HepG2 (cell line): ENCODE data around the gene PMEL. TPM values are rescaled to one million over a fixed set of nuclear protein-coding genes. Genes with fewer than 3 reads are reported as not detected.

ENCODE experiments used
- ATAC-seq: fragments of 200-7000 bp; cut with Tn5 transposase; 3 replicates; pipeline ENCODE4 v1.9.1; 2020; ENCODE audit warnings: mild to moderate bottlenecking, moderate library complexity
- BruUV-seq: library from RNA; stranded (reverse); fragments of 400-500 nt; replicated peaks from 2 replicates; lab custom pipeline; 2021; lab: Mats Ljungman, UMichigan
- CTCF ChIA-PET: fragments of 300-600 bp; formaldehyde crosslinking; extraction: SDS; loops from one replicate; lab custom pipeline; 2021; ENCODE audit warnings: low total read pairs, inconsistent platforms, low intra/inter-chr PET ratio; lab: Yijun Ruan, JAX
- POLR2A ChIA-PET: fragments of 350-600 bp; sonication (Branson Sonifier 250); formaldehyde crosslinking; loops from one replicate; lab custom pipeline; 2020; ENCODE audit warnings: antibody characterized with exemption, inconsistent platforms; lab: Yijun Ruan, JAX
- DNase-seq: peaks from one replicate; pipeline ENCODE4 v3.0.0-alpha.2; 2015; ENCODE audit warnings: low spot score
- FAIRE-seq: peaks from 3 replicates; lab custom pipeline; 2011; peaks lifted over from hg19 to GRCh38; lab: Jason Lieb, UNC
- H2AFZ ChIP-seq: one replicate; pipeline ENCODE4 v1.6.1; 2011; ENCODE audit warnings: low read length, inconsistent platforms
- H3K27ac ChIP-seq: fragments of 300-600 bp; 3 replicates; pipeline ENCODE4 v1.8.0; 2011; ENCODE audit warnings: mixed run types, mild to moderate bottlenecking, mixed read lengths, low read length, inconsistent platforms; ENCODE audit not compliant: insufficient read depth; ENCODE audit errors: extremely low read length
- H3K27me3 ChIP-seq, 2 experiments: fragments of 200-600 bp in 1 of 2; 2 replicates in 1 of 2; 3 replicates in 1 of 2; pipeline versions ENCODE4 v1.6.0 to v1.8.0; 2011; ENCODE audit warnings: low read length in 2 of 2, mild to moderate bottlenecking in 2 of 2, moderate library complexity in 2 of 2, inconsistent platforms in 1 of 2; ENCODE audit not compliant: insufficient read depth in 2 of 2, control insufficient read depth in 1 of 2
- H3K36me3 ChIP-seq, 2 experiments: fragments of 200-600 bp in 1 of 2; replicated peaks in 1 of 2; 2 replicates in 1 of 2; 3 replicates in 1 of 2; pipeline versions ENCODE4 v1.5.1 to v1.8.0; 2011; ENCODE audit warnings: low read length in 2 of 2, inconsistent platforms in 1 of 2; ENCODE audit not compliant: insufficient read depth in 2 of 2, control insufficient read depth in 1 of 2
- H3K4me1 ChIP-seq: 2 replicates; pipeline ENCODE4 v1.5.1; 2012; ENCODE audit warnings: low read length, inconsistent platforms; ENCODE audit not compliant: insufficient read depth
- H3K4me2 ChIP-seq: 2 replicates; pipeline ENCODE4 v1.6.0; 2011; ENCODE audit warnings: low read depth, low read length, inconsistent platforms
- H3K4me3 ChIP-seq, 3 experiments: fragments of 200-600 bp in 1 of 3; sonication (generic), shearing (Covaris generic) in 1 of 3; replicated peaks in 1 of 3; 2 replicates each; pipeline ENCODE4 v1.5.1; 2011 to 2016; ENCODE audit warnings: low read length in 3 of 3, inconsistent platforms in 2 of 3, low read depth in 2 of 3, mild to moderate bottlenecking in 2 of 3, control low read depth in 1 of 3, mixed read lengths in 1 of 3; ENCODE audit not compliant: insufficient read depth in 1 of 3
- H3K79me2 ChIP-seq: one replicate; pipeline ENCODE4 v1.6.1; 2011; ENCODE audit warnings: low read length, inconsistent platforms; ENCODE audit not compliant: insufficient read depth
- H3K9ac ChIP-seq: 2 replicates; pipeline ENCODE4 v1.6.0; 2011; ENCODE audit warnings: mild to moderate bottlenecking, low read depth, low read length, inconsistent platforms; ENCODE audit not compliant: insufficient read depth
- H3K9me3 ChIP-seq: 2 replicates; pipeline ENCODE4 v1.5.1; 2012; ENCODE audit warnings: mild to moderate bottlenecking, low read length
- H4K20me1 ChIP-seq: 2 replicates; pipeline ENCODE4 v1.6.0; 2011; ENCODE audit warnings: inconsistent platforms, mild to moderate bottlenecking, low read length, moderate library complexity; ENCODE audit not compliant: insufficient read depth
- CEBPG ChIP-seq: IDR thresholded peaks from 2 replicates; pipeline ENCODE4 v1.6.1; 2016
- DMAP1 ChIP-seq: IDR thresholded peaks from 2 replicates; pipeline ENCODE4 v1.6.1; 2016
- ETV6 ChIP-seq: sonication (generic); formaldehyde crosslinking; conservative IDR thresholded peaks from 2 replicates; pipeline ENCODE4 v1.4.0; 2020; ENCODE audit warnings: missing genetic modification reagents
- IKZF1 ChIP-seq: fragments of 450-650 bp; IDR thresholded peaks from 2 replicates; pipeline ENCODE4 v1.7.1; 2016
- JUND ChIP-seq: sonication (generic); formaldehyde crosslinking; IDR thresholded peaks from 2 replicates; pipeline ENCODE4 v1.8.0; 2022; ENCODE audit warnings: mild to moderate bottlenecking, missing genetic modification reagents
- KDM3A ChIP-seq: IDR thresholded peaks from 2 replicates; pipeline ENCODE4 v1.6.1; 2018; ENCODE audit warnings: low read depth, missing compliant biosample characterization
- PLRG1 ChIP-seq: fragments of 450-650 bp; conservative IDR thresholded peaks from 2 replicates; pipeline ENCODE4 v1.6.1; 2016
- U2AF1 ChIP-seq: fragments of 200-400 bp; formaldehyde crosslinking; optimal IDR thresholded peaks from 2 replicates; pipeline ENCODE3; 2017; ENCODE audit warnings: mild to moderate bottlenecking, low read depth, low read length
- ZMAT3 ChIP-seq: sonication (generic); formaldehyde crosslinking; conservative IDR thresholded peaks from 2 replicates; pipeline ENCODE4 v1.7.0; 2021; ENCODE audit warnings: missing genetic modification reagents
- ZNF12 ChIP-seq: sonication (generic); formaldehyde crosslinking; IDR thresholded peaks from 2 replicates; pipeline ENCODE4 v1.5.0; 2020; ENCODE audit warnings: missing genetic modification reagents
- ZNF44 ChIP-seq: sonication (generic); formaldehyde crosslinking; IDR thresholded peaks from 2 replicates; pipeline ENCODE4 v1.5.1; 2020; ENCODE audit warnings: mild to moderate bottlenecking, missing genetic modification reagents
- ZNF550 ChIP-seq: sonication (generic); formaldehyde crosslinking; IDR thresholded peaks from 2 replicates; pipeline ENCODE4 v1.4.0; 2020; ENCODE audit warnings: mild to moderate bottlenecking, missing genetic modification reagents, borderline replicate concordance
- ZNF607 ChIP-seq: sonication (generic); formaldehyde crosslinking; IDR thresholded peaks from 2 replicates; pipeline ENCODE4 v1.5.1; 2020; ENCODE audit warnings: missing genetic modification reagents, mild to moderate bottlenecking, borderline replicate concordance
- WGBS: methylation state at CpG from one replicate; pipeline ENCODE4 v1.1.6; 2017; ENCODE audit warnings: low lambda C conversion rate; 5-methylcytosine and 5-hydroxymethylcytosine counted together
- in situ Hi-C: cut with HindIII; loops from 2 replicates; pipeline ENCODE4 v1.10.0; 2017; ENCODE audit warnings: low pct_unique_long_range_greater_than_20kb; ENCODE audit not compliant: extremely low pct_ligation_motif_present
- intact Hi-C: fragments of 100-400 bp; cut with micrococcal nuclease; formaldehyde crosslinking; loops from one replicate; pipeline ENCODE4 v1.10.0; 2022; ENCODE audit not compliant: unreplicated experiment
- polyA plus RNA-seq, 8 experiments: library from polyadenylated mRNA; depleted of rRNA in 3 of 8; stranded (reverse) in 7 of 8; unstranded in 1 of 8; fragments of >200 nt; fragmentation: Illumina TruSeq in 4 of 8; extraction: Trizol in 4 of 8; gene quantifications; 2 replicates each; pipeline versions ENCODE4 v1.2.1 to v1.2.3, GENCODE V29; 2011 to 2016; ENCODE audit warnings: low read depth in 4 of 8, missing spikeins in 1 of 8, mixed read lengths in 1 of 8; ENCODE audit not compliant: insufficient read depth in 1 of 8
- total RNA-seq, 5 experiments: library from RNA; depleted of rRNA; stranded (reverse); fragments of >200 nt; fragmentation: Illumina TruSeq; extraction: Trizol; gene quantifications; 2 replicates each; pipeline ENCODE4 v1.2.3, GENCODE V29; 2016; ENCODE audit warnings: low read depth in 1 of 5
- TF ChIP-seq, protein P1 (sequence below): sonication (generic); formaldehyde crosslinking; IDR thresholded peaks from 2 replicates; pipeline ENCODE4 v1.4.0; 2020; ENCODE audit warnings: missing genetic modification reagents, borderline replicate concordance
- TF ChIP-seq, protein P2 (sequence below): sonication (generic); formaldehyde crosslinking; IDR thresholded peaks from 2 replicates; pipeline ENCODE4 v1.4.0; 2020; ENCODE audit warnings: low read depth, mild to moderate bottlenecking, missing genetic modification reagents
- TF ChIP-seq, protein P3 (sequence below): IDR thresholded peaks from 2 replicates; pipeline ENCODE4 v1.6.1; 2012; ENCODE audit warnings: low read depth, low read length, improper control_type of control experiment
- TF ChIP-seq, protein P4 (sequence below): sonication (generic); formaldehyde crosslinking; IDR thresholded peaks from 2 replicates; pipeline ENCODE4 v1.8.0; 2023; ENCODE audit warnings: mild to moderate bottlenecking, missing genetic modification reagents

Gene PMEL
- total and polyA plus RNA-seq, 2 of the 13 experiments (the other 11 are each of a cell fraction or from before 2014, with no cell fraction given): 0.49 to 3.3 TPM

DNA sequence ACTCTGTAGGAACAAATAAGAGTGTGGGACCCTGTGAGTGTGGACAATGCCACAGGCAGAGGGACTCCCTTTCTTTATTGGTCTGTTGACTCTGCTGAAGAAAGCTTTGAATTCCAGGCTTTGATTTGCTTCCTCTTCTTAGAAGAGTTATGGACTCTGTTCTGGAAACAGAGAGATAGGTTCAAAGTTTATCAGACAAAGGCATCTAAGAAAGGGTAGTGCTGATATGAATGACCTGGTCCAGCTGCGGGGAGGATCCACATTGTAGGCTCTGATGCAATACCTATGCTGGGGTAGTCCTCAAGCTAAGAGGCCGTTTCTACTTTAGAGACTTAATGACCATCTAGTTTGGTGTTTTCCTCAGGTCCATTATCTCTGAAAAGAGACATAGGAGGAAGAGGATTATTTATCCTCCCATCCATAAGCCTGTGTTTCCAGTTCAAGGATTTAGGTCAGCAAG, 44.3 kb upstream of the PMEL start:
- intact Hi-C loops: loop anchor here (2.0 kb wide), 1 partner anchor 13 kb away; the partner anchor contains the start of gene SUOX
- Histone ChIP-seq H4K20me1 (no peaks in the 10 kb centered on the region), H3K9me3 (no peaks in the 10 kb centered on the region), H3K27ac (peak overlapping the region; percentile 63), H3K9ac (peak overlapping the region; percentile 30; the same call in 1 of the 2 replicates), H3K27me3 (no peaks in the 10 kb centered on the region; a peak in 1 of 5 replicates), H3K36me3 (no peaks in the 10 kb centered on the region; a peak in 1 of 5 replicates), H3K79me2 (no peaks in the 10 kb centered on the region), H3K4me2 (peak overlapping the region; percentile 61), H3K4me3 (peak overlapping the region in 1 of 3 experiments; percentile 1; a peak in 2 of 6 replicates), H2AFZ (no peak overlapping the region), H3K4me1 (peaks cover 92% of the 10 kb centered on the region)
- in situ Hi-C loops: no loop called here
- FAIRE-seq (peak; percentile 91), DNase-seq (peak; percentile 84), ATAC-seq (peak; percentile 33)
- ChIA-PET POLR2A (interaction anchor here (0.5 to 3.0 kb wide), 9 partner anchors 9 to 289 kb away, joined by 3 to 27 read pairs (median 6); partner anchors contain the start of genes IKZF4, ORMDL2, RAB5B and SARNP), CTCF (no interaction called here)
- BruUV-seq: TSS peak; percentile 41
- 0% methylated on average over 2 of the region's 2 CpGs for WGBS
- TF ChIP-seq, protein P1, sequence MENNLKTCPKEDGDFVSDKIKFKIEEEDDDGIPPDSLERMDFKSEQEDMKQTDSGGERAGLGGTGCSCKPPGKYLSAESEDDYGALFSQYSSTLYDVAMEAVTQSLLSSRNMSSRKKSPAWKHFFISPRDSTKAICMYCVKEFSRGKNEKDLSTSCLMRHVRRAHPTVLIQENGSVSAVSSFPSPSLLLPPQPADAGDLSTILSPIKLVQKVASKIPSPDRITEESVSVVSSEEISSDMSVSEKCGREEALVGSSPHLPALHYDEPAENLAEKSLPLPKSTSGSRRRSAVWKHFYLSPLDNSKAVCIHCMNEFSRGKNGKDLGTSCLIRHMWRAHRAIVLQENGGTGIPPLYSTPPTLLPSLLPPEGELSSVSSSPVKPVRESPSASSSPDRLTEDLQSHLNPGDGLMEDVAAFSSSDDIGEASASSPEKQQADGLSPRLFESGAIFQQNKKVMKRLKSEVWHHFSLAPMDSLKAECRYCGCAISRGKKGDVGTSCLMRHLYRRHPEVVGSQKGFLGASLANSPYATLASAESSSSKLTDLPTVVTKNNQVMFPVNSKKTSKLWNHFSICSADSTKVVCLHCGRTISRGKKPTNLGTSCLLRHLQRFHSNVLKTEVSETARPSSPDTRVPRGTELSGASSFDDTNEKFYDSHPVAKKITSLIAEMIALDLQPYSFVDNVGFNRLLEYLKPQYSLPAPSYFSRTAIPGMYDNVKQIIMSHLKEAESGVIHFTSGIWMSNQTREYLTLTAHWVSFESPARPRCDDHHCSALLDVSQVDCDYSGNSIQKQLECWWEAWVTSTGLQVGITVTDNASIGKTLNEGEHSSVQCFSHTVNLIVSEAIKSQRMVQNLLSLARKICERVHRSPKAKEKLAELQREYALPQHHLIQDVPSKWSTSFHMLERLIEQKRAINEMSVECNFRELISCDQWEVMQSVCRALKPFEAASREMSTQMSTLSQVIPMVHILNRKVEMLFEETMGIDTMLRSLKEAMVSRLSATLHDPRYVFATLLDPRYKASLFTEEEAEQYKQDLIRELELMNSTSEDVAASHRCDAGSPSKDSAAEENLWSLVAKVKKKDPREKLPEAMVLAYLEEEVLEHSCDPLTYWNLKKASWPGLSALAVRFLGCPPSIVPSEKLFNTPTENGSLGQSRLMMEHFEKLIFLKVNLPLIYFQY (CRISPR knock-in tag): no peak
- TF ChIP-seq ZNF607 (CRISPR knock-in tag): no peak; the same call in 1 of the 2 replicates
- no peak for TF ChIP-seq ZNF44
- TF ChIP-seq U2AF1: no peak
- TF ChIP-seq ZNF550: no peak
- no peak for TF ChIP-seq JUND
- no peak for TF ChIP-seq ETV6 (CRISPR knock-in tag)
- TF ChIP-seq DMAP1 (CRISPR knock-in tag): no peak
- TF ChIP-seq CEBPG (CRISPR knock-in tag): peak; percentile 97
- TF ChIP-seq ZNF12 (CRISPR knock-in tag): peak; percentile 25; the same call in 1 of the 2 replicates
- TF ChIP-seq, protein P2, sequence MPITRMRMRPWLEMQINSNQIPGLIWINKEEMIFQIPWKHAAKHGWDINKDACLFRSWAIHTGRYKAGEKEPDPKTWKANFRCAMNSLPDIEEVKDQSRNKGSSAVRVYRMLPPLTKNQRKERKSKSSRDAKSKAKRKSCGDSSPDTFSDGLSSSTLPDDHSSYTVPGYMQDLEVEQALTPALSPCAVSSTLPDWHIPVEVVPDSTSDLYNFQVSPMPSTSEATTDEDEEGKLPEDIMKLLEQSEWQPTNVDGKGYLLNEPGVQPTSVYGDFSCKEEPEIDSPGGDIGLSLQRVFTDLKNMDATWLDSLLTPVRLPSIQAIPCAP (CRISPR knock-in tag): no peak
- TF ChIP-seq, protein P3, sequence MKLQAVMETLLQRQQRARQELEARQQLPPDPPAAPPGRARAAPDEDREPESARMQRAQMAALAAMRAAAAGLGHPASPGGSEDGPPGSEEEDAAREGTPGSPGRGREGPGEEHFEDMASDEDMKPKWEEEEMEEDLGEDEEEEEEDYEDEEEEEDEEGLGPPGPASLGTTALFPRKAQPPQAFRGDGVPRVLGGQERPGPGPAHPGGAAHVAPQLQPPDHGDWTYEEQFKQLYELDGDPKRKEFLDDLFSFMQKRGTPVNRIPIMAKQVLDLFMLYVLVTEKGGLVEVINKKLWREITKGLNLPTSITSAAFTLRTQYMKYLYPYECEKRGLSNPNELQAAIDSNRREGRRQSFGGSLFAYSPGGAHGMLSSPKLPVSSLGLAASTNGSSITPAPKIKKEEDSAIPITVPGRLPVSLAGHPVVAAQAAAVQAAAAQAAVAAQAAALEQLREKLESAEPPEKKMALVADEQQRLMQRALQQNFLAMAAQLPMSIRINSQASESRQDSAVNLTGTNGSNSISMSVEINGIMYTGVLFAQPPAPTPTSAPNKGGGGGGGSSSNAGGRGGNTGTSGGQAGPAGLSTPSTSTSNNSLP: peak; percentile 14; the same call in 1 of the 2 replicates
- no peak for TF ChIP-seq ZMAT3
- 0 out of 2 replicates have a peak, but pooled peaks have one; percentile 34 for TF ChIP-seq KDM3A (CRISPR knock-in tag)
- TF ChIP-seq, protein P4, sequence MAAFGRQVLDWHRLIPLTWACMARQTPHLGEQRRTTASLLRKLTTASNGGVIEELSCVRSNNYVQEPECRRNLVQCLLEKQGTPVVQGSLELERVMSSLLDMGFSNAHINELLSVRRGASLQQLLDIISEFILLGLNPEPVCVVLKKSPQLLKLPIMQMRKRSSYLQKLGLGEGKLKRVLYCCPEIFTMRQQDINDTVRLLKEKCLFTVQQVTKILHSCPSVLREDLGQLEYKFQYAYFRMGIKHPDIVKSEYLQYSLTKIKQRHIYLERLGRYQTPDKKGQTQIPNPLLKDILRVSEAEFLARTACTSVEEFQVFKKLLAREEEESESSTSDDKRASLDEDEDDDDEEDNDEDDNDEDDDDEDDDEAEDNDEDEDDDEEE (CRISPR knock-in tag): no peak
- no peak for TF ChIP-seq PLRG1
- no peak for TF ChIP-seq IKZF1
